ENCODE data around the gene SLC7A6OS. TPM values are rescaled to one million over a fixed set of nuclear protein-coding genes. Genes with fewer than 3 reads are reported as not detected.
A peak's percentile ranks its signal among the peaks of the same experiment; 100 is the strongest.

Gene SLC7A6OS
- total RNA-seq, 1 donor from 2014 or later, result 25.2 TPM

DNA sequence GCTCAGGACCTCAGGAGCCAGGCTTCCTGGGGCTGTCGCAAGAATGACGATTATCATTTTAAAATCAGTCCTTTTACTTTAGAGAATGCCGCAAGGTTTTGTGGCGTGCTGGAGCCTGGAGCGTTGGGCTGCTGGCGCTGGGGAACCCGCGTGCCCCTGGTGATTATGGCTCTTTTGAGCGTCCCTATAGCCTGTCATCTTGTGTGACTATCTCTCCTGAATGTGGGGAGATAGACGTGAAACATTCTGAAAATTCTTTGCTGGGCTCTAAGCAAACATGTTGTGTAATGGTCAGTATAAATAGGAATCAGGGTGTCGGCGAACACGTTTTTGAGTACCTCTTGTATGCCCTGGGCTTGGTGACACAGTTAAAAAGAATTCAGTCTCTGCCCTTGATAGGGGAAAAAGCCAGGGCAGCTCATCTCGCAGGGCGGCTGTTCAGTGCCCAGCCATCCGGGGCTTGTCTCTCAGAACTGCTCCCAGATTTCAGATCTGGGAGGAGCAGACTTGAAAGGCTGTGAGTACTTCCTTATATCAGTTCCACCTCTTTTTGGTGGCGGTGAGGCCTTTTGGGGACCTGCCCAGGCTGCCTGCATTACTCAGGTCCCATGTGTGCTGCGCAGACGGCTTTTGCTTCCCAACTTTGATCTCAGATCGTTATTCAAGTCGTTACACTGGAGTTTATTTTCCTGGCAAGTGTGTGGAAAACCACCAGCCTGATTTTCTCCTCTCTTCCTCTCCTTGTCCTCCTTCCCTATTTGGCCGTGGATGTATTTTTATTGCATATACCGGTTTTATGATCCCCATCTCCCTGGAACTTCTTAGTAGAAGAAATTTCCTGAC lies 45.4 kb downstream of the SLC7A6OS start:
- no peak for DNase-seq
- TF ChIP-seq, protein P1, sequence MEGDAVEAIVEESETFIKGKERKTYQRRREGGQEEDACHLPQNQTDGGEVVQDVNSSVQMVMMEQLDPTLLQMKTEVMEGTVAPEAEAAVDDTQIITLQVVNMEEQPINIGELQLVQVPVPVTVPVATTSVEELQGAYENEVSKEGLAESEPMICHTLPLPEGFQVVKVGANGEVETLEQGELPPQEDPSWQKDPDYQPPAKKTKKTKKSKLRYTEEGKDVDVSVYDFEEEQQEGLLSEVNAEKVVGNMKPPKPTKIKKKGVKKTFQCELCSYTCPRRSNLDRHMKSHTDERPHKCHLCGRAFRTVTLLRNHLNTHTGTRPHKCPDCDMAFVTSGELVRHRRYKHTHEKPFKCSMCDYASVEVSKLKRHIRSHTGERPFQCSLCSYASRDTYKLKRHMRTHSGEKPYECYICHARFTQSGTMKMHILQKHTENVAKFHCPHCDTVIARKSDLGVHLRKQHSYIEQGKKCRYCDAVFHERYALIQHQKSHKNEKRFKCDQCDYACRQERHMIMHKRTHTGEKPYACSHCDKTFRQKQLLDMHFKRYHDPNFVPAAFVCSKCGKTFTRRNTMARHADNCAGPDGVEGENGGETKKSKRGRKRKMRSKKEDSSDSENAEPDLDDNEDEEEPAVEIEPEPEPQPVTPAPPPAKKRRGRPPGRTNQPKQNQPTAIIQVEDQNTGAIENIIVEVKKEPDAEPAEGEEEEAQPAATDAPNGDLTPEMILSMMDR (IDR thresholded peaks at IDR 0.05; ENCODE audit: partially characterized antibody, unreplicated experiment), result no peak
- peaks cover 3% of the 10 kb centered on the region for H3K9me3 Mint-ChIP-seq (ENCODE audit: unreplicated experiment)
- H3K4me1 Mint-ChIP-seq (ENCODE audit: low read depth, unreplicated experiment), result peaks cover 25% of the 10 kb centered on the region
- H3K27ac Mint-ChIP-seq (ENCODE audit: unreplicated experiment), result peak overlapping the region; percentile 90
- H3K27me3 Mint-ChIP-seq (ENCODE audit: unreplicated experiment), result peaks cover 13% of the 10 kb centered on the region
- peak overlapping the region; percentile 95 for H3K4me3 Mint-ChIP-seq (ENCODE audit: unreplicated experiment)
- H3K36me3 Mint-ChIP-seq (ENCODE audit: unreplicated experiment), result no peaks in the 10 kb centered on the region

DNA sequence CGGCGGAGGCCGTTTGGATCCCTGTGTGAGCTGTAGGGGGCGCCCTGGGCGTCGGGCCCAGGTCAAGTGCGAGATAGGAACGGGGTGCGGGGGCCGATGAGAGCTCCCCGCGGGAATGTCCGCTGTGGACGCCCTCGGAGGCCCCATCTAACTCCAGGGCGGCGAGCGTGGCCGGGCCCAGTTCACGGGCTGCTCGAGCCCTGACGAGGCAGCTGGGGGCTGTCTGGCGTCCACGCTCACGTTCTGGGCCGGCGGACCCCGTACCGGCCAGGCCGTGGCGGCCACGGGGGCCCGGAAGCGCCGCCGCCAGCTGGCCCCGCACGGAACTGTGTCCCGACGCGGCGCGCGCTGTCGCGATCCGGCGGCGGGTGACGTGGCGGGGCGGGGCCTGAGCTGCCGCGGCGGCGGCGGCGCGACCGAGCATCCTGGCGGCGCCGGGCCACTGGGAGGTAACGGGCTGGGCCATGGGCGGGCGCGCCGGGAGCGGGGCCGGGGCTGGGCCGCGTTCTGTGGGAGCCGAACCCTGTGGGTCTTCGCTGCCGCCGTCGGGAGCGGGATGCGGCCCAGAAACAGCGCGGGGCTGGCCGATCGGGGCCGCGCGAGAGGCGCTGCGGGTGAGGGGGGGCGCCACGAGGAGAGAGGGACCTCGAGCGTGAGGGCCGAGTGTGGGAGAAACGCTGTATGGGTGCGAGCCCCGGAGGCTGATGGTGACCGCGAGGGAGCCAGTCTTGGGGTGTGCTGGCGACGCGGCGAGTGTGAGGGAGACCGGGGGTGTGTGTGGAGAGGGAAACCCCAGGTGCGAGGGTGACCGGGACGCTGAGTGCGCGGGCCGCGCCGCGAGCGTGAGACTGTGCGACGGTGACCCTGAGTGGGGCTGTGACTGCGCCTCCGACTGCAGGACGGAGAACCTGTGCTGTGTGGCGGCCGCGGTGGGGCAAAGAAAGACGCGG lies 46.3 kb downstream of the SLC7A6OS start, which contains the start of gene SLC7A6:
Gene SLC7A6, plus strand, starts transcription at position 399 of the 950 bp plus-strand sequence. CDS start 10,201 bp downstream, outside the sequence.
- Mint-ChIP-seq H3K4me3 (ENCODE audit: unreplicated experiment) (peak within 1 kb of the TSS; percentile 95), H3K27ac (ENCODE audit: unreplicated experiment) (peak within 1 kb of the TSS; percentile 90), H3K4me1 (ENCODE audit: low read depth, unreplicated experiment) (peaks cover 25% of the 10 kb centered on the region)

DNA sequence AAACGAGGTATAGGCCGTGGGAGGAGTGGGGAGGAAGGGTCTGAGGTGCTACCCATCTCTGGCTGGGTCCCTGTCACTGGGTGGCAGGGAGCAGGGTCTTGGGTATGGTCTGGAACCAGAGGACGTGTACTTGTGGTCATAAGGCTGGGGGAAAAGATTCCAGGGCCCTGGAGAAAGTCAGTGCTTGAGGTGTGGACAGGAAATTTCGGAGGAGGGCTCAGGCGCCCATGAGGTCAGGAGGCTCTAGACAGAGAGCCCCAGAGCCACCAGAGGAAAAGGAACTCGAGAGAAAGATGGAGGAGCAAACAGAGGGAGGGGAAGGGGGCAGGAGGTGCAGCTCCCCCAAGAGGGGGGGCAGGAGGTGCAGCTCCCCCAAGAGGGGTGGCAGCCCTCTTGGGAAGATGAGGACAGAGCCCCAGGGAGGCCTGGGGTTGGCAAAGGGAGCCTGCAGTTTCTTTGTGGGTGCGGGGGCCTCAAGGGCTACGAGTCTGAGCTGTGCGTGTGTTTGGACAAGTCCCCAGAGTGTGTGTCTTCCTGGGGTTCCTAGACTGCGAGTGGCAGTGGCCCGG lies 47.1 kb downstream of the SLC7A6OS start:
- no peak for DNase-seq
- H3K9me3 Mint-ChIP-seq (ENCODE audit: unreplicated experiment), result peaks cover 3% of the 10 kb centered on the region
- no peaks in the 10 kb centered on the region for H3K36me3 Mint-ChIP-seq (ENCODE audit: unreplicated experiment)
- H3K27ac Mint-ChIP-seq (ENCODE audit: unreplicated experiment), result peak overlapping the region; percentile 87
- H3K27me3 Mint-ChIP-seq (ENCODE audit: unreplicated experiment), result peaks cover 13% of the 10 kb centered on the region
- H3K4me1 Mint-ChIP-seq (ENCODE audit: low read depth, unreplicated experiment), result peaks cover 20% of the 10 kb centered on the region
- H3K4me3 Mint-ChIP-seq (ENCODE audit: unreplicated experiment), result peak overlapping the region; percentile 90
- TF ChIP-seq, protein P1 (IDR thresholded peaks at IDR 0.05; ENCODE audit: partially characterized antibody, unreplicated experiment), result no peak

More for the DNA sequence above, 46.3 kb downstream of the SLC7A6OS start, which contains the start of gene SLC7A6:
- H3K36me3 Mint-ChIP-seq (ENCODE audit: unreplicated experiment), result no peaks in the 10 kb centered on the region
- peaks cover 3% of the 10 kb centered on the region for H3K9me3 Mint-ChIP-seq (ENCODE audit: unreplicated experiment)
- DNase-seq, result peak; percentile 83
- TF ChIP-seq, protein P1 (IDR thresholded peaks at IDR 0.05; ENCODE audit: partially characterized antibody, unreplicated experiment), result peak; percentile 78
- H3K27me3 Mint-ChIP-seq (ENCODE audit: unreplicated experiment), result peaks cover 13% of the 10 kb centered on the region

DNA sequence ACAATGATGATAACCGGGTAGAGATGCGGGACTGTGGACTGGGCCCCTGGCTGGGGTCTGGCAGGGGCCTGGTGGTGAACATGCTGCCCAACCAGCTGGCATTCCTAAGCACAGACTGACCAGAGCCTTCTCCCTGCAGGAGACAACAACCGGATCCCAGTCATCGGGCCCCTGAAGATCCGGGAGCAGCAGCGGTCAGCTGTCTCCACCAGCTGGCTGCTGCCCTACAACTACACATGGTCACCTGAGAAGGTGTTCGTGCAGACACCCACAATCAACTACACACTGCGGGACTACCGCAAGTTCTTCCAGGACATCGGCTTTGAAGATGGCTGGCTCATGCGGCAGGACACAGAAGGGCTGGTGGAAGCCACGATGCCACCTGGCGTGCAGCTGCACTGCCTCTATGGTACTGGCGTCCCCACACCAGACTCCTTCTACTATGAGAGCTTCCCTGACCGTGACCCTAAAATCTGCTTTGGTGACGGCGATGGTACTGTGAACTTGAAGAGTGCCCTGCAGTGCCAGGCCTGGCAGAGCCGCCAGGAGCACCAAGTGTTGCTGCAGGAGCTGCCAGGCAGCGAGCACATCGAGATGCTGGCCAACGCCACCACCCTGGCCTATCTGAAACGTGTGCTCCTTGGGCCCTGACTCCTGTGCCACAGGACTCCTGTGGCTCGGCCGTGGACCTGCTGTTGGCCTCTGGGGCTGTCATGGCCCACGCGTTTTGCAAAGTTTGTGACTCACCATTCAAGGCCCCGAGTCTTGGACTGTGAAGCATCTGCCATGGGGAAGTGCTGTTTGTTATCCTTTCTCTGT lies 51.5 kb downstream of the SLC7A6OS start:
- TF ChIP-seq, protein P1 (IDR thresholded peaks at IDR 0.05; ENCODE audit: partially characterized antibody, unreplicated experiment), result no peak

More for the DNA sequence above, 51.5 kb downstream of the SLC7A6OS start:
- Mint-ChIP-seq H3K36me3 (ENCODE audit: unreplicated experiment) (no peaks in the 10 kb centered on the region), H3K4me3 (ENCODE audit: unreplicated experiment) (no peak overlapping the region), H3K4me1 (ENCODE audit: low read depth, unreplicated experiment) (no peaks in the 10 kb centered on the region), H3K27ac (ENCODE audit: unreplicated experiment) (no peak overlapping the region), H3K27me3 (ENCODE audit: unreplicated experiment) (peaks cover 3% of the 10 kb centered on the region), H3K9me3 (ENCODE audit: unreplicated experiment) (peaks cover 3% of the 10 kb centered on the region)
- DNase-seq, result no peak
